ENCODE measurements around the gene PUS10.
"Not testable (repeated sequence)": the region's sequence is repeated elsewhere in the genome, so short reads cannot be mapped to it uniquely, and the experiment has no call there.

PUS10 gene

GRCh38 chr2:61011678-61012077, 6.4 kb downstream of the PUS10 start:
- DNase-seq: no peak

- DNase-seq: no peak
Observed at GRCh38 chr2:61009355-61009754, 8.7 kb downstream of the PUS10 start.

- DNase-seq: no peak
Observed at GRCh38 chr2:61006486-61007105, 11.5 kb downstream of the PUS10 start.

GRCh38 chr2:61005736-61006135, 12.3 kb downstream of the PUS10 start:
- no peak for DNase-seq

GRCh38 chr2:60998628-60999545, 19.2 kb downstream of the PUS10 start:
- no peak for DNase-seq

- no peak for DNase-seq
Observed at GRCh38 chr2:60994131-60994530, 23.9 kb downstream of the PUS10 start.

- DNase-seq: no peak
Observed at GRCh38 chr2:60992985-60993392, 25.1 kb downstream of the PUS10 start.

GRCh38 chr2:60991644-60992043, 26.4 kb downstream of the PUS10 start:
- DNase-seq: no peak

GRCh38 chr2:60989259-60989658, 28.8 kb downstream of the PUS10 start:
- DNase-seq: no peak

GRCh38 chr2:60987656-60988055, 30.4 kb downstream of the PUS10 start:
- not testable (repeated sequence) for DNase-seq

- DNase-seq: no peak
Observed at GRCh38 chr2:60987041-60987440, 31.0 kb downstream of the PUS10 start.

- DNase-seq: no peak
Observed at GRCh38 chr2:60984720-60985119, 33.3 kb downstream of the PUS10 start.

GRCh38 chr2:60982066-60982465, 36.0 kb downstream of the PUS10 start:
- DNase-seq: not testable (repeated sequence)

GRCh38 chr2:60980071-60980815, 37.8 kb downstream of the PUS10 start:
- no peak for DNase-seq

- DNase-seq: no peak
Observed at GRCh38 chr2:60979231-60979630, 38.8 kb downstream of the PUS10 start.

- no peak for DNase-seq
Observed at GRCh38 chr2:60977562-60977895, 40.5 kb downstream of the PUS10 start.

GRCh38 chr2:60976875-60977561, 41.0 kb downstream of the PUS10 start:
- no peak for DNase-seq

GRCh38 chr2:60976256-60976850, 41.7 kb downstream of the PUS10 start:
- no peak for DNase-seq

GRCh38 chr2:60974652-60975051, 43.4 kb downstream of the PUS10 start:
- DNase-seq: no peak

GRCh38 chr2:60973705-60974104, 44.4 kb downstream of the PUS10 start:
- no peak for DNase-seq

- DNase-seq: no peak
Observed at GRCh38 chr2:60972889-60973656, 45.0 kb downstream of the PUS10 start.
